NCI-H748 (cell line): ENCODE data around the gene EXOC1.
"Not testable (repeated sequence)": the region's sequence is repeated elsewhere in the genome, so short reads cannot be mapped to it uniquely, and the experiment has no call there.

Experiments used
- DNase-seq: peaks from one replicate; lab custom pipeline; 2025; ENCODE audit not compliant: unreplicated experiment; lab: John Stamatoyannopoulos, UW

The EXOC1 gene

DNA sequence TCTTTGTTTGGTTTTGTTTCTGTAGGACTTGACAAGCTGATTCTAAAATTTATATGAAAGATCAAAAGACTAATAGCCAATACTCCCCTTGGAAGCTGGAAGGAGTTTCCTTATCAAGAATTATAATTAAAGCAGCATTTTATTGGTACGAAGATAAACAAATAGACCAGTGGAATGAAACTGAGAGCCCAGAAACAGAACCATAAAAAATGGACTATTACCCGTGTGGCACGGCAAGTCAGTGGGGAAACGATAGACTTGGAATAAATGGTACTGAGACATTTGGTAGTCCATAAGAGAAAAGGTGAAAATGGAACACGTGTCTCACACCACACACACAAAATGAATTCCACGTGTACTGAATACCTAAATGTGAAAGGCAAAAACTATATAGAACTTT, 52.9 kb downstream of the EXOC1 start:
- DNase-seq, result no peak

DNA sequence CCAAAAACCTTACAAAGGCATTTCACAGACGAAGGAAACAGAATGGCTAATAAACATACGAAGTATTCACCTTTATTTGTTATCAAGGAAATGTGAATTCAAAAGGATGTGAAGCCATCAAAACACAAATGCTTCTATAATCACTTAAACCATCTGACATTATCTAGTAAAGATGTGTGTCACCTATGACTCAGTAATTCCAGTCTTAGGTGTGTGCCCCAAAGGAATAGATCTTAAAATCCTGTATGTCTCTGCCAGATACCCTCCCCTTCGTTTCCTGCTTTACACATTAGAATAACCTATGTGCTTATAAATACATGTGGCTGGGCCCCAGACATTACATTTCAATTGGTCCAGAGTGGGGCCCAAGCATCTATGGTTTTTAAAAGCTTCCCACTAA, 53.5 kb downstream of the EXOC1 start:
- no peak for DNase-seq

DNA sequence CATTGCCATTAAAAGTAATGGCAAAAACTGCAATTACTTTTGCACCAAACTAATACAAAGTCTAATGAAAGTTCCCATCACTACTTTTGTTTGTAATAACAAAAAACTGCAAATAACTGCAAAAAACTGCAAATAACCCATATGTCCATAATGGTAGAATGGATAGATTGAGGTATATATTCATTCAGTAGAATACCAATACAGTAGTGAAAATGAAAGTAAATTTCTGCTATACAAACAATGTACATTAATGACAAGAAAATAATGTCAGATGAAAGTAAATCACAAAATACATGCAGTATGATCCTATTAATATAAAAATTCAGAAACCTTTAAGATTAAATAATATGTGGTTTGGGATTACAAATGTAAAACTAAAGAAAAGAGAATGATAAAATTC, 54.0 kb downstream of the EXOC1 start:
- DNase-seq, result no peak

DNA sequence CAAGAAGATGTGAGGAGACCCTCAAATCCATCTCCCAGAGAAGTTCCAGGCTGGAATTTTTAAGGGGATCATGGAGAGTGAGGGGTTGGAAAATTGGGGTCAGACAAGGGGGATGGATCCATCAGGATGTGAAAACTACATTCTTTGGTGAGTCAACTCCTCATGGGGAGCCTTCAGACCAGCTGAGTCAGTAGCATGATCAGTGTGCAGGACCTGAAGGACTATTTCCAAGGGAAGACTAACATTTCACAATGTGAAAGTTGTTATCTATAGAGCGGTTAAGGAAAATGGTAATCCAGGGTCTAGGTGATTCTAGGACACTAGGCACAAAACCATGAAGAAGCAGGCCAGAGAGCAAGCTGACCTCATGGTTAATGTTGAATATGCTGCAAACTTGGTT, 56.7 kb downstream of the EXOC1 start:
- DNase-seq, result no peak

DNA sequence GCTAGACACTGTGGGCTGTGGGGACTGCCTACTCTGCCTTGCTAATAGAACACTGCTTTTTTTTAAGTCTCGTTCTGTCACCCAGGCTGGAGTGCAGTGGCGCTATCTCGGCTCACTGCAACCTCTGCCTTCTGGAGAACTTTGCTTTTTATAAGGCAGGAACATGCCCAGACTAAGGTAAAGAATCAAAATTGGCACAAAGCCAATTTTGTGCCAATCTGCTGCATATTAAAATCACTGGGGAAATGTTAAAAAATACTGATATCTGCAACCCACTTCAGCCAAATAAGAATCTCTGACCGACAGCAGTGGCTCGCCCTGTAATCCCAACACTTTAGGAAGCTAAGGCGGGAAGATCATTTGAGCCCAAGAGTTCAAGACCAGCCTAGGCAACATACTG, 58.8 kb downstream of the EXOC1 start:
- no peak for DNase-seq

DNA sequence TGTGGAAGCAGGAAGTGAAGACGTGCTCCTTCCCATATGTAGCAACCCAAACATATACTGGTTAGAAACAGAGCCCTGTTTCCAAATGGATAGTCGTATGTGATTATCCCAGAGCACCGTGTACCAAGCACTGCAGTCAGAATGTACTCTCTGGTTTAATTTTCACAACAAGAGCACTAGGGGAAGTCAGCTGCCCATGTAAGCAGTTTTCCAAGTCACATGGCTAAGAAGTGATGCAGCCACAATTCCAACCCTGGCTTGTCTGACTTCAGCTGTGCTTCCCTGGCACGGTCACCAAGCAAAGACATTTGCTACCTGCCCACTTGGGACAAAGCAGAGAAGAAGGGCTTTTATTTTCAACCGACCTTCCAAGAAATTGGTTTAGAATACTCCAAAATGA, 67.1 kb downstream of the EXOC1 start:
- DNase-seq, result no peak

DNA sequence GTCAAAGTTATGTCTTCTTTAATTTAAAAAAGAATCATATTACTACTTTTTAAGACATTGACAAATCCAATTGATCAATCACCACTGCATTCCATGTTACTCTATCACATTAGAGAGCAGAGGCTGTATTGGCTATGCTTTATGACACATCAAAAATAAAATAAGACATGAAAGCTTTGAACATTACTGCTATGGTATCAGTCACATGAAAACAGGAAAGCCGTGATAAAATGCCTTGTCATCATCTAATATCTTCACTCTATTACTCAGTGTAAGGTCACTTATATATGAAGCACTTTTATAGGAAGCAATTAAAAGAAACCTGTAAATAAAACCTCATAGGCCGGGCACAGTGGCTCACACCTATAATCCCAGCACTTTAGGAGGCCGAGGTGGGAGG, 67.6 kb downstream of the EXOC1 start:
- DNase-seq, result no peak

DNA sequence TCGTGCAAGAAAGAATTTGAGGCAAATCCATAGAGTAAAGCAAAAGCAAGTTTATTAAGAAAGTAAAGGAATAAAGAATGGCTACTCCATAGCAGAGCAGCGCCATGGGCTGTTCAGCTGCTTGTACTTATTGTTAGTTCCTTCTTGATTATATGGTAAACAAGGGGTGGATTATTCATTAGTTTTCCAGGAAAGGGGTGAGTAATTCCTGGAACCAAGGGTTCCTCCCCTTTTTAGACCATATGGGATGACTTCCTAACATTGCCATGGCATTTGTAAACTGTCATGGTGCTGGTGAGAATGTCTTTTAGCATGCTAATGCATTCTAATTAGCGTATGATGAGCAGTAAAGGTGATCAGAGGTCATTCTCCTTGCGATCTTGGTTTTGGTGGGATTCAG, 71.8 kb downstream of the EXOC1 start:
- DNase-seq, result no peak

DNA sequence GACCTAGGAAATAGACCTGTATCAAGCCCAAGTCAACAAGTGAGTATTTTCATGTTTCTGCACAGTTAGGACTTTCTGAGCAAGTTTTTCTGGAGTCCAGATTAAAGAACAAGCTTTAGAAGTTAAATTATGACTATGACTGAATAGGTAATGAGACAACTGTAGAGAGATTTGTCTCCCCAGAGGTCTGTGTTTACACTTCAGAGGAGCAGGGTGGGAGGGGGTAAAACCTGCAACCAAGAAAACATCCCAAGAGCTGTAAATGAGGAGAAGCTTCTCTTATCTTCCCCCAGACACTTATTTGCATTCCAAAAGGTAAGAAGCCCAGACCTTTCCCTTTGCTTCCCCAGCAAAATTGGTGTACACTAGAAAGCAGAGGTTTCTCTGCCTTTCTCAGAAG, 73.2 kb downstream of the EXOC1 start:
- no peak for DNase-seq

DNA sequence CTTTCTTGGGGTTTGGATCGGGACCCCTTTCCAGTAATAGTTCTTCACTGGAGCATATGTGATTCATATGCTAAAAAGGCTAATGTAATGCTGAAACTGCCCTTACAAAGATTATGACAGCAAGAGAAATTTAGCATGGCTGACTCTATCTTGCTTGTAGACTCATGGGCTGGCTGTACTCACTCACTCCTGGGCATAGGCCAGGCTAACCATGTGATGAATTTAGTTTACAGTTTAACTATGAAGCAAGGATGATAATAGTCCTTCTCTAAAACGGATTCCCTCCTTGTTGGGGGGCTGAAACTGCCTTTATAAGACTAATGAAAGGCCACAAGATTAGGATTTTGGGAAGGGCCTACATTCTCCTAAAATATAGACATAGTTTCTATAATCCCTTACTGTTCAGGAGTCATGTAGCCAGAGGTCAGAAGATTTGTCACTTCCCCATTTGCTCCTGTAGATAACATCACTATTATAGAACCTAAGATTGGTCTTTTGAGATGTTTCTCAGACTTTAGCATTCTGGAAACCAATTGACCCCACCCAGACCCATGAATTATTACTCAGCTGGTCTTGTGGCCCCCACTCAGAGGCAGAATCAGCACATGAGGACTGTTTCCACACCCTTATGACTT, 74.5 kb downstream of the EXOC1 start:
- no peak for DNase-seq

DNA sequence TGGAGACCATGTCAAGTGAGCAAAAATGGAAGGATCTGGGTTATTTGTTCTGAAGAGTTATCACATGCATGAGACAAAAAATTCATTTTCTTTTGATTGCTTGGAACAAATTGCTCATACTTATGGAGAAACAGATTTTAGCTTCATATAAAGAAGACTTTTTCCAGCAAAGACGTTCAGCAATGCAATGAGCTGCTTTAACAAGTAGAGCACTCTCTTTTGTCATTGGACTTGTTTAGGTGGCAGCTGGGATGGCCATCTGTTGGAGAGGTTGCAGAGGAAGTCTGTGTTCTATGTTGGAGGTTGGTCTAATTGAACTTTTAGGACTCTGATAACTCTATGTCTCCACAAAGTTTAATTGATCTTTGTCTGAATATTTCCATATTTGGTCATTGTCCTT, 75.4 kb downstream of the EXOC1 start:
- DNase-seq, result no peak

DNA sequence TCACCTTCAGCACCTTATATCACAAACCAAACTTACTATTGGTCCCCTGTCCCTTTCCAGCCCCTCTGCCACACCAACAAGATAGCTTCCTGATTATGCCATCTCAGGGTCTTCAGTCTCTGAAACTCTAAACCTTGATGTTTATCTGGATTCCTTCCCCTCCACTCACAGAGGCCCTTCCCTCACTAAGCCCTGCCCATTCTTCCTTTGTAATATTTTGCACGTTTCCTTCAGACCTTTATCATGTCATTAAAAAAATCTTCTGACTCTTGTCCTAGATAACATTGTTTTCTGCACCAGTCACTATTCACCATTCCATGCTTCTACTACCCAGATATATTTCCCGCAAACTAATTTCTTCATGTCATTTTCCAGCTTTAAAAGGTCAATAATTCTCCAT, 77.6 kb downstream of the EXOC1 start:
- no peak for DNase-seq

DNA sequence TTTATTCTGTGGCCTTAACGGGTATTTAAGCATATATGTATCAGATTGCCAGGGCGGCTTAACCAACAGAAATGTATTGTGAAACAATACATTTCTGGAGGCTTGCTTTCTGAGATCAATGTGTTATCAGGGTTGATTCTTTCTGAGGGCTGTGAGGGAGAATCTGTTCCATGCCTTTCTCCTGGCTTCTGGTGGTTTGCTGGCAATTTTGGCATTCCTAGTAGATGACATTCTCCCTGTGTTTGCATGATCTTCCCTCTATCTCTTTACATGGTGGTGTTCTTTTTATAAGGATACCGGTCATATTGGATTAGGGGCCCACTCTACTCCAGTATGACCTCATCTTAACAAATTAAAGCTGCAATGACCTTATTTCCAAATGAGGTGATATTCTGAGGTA, 78.4 kb downstream of the EXOC1 start:
- DNase-seq, result no peak

DNA sequence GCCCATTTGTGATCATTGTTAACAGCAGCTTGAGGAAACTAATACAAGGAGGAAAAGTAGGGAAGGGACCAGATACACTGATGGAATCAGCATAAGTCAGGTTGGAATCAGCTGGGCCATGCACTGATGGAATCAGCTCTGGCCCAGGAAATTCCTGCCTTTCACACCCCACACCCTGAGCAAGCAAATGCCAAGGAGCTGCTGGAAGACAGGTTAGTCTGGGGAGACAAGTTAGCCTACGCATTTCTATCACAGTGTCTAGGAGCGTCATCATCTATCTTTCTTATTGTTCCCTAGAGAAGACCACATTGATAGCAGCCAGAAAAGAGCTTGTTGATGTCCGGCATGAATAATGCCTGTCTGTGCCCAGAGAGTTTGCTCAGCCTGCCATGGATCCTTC, 79.1 kb downstream of the EXOC1 start:
- no peak for DNase-seq

DNA sequence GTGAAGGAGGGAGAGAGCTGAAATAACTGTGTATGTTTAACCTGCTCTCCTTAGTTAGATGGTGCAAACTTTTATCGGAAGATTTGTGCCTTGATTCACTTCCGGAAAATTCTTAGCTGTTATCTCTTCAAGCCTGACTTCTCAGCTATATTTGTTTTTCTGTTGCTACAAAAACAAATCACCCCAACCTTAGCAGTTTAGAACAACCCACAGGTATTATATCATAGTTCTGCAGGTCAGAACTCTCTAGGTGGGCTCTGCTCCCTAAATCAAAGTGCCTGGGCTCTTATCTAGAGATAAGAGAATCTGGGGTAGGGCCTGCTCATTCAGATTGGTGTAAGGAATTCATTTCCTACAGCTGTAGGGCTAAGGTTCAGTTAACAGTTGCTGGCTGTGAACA, 80.2 kb downstream of the EXOC1 start:
- DNase-seq, result no peak

DNA sequence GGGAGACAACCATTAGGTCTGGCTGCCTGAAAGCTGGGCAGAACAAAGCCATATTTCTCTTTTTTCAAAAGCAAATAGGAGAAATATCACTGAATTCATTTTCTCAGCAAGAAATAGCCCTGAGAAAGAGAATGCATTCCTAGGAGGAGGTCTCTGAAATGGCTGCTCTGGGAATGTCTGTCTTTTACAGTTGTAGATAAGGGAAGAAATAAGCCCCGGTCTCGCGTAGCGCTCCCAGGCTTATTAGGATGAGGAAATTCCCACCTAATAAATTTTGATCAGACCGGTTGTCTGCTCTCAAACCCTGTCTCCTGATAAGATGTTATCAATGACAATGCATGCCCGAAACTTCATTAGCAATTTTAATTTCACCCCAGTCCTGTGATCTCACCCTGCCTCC, 82.5 kb downstream of the EXOC1 start:
- DNase-seq, result not testable (repeated sequence)

DNA sequence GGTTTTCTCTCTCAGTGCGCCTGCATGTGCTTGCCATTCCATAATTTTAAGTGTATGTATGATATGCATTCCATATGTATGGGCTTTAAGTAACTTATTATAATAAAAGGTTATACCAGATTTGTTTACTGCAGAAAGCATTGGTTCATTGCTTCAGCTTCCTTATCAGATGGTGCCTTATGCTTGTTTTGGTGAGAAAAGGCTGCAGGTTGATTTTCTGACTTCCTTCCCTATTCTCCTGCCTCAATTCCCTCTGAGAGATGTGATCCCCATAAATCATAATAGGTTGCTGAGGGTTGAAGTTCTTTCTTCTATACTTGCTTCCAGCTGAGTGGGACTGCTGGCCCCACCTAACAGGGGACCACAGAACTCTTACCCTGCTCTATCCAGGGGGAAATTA, 85.0 kb downstream of the EXOC1 start:
- no peak for DNase-seq

DNA sequence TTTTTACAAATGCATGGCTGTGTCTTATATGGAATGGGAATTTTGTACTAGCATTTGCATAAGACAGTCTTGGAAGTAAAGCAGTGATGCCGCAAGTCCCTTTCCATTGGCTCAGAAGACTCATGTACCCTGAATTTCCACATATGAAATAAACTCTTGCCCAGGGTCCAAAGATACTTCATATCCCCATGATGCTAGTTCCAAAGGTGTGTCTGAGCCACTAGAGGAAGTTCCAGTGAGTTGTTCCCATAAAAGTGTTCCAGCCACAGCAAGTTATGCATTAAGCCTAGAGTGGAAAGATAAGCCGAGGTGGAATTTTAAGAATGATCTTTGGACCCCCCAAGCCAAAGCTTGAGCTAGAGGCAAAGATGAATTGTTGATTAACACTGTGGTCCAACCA, 86.0 kb downstream of the EXOC1 start:
- DNase-seq, result no peak

DNA sequence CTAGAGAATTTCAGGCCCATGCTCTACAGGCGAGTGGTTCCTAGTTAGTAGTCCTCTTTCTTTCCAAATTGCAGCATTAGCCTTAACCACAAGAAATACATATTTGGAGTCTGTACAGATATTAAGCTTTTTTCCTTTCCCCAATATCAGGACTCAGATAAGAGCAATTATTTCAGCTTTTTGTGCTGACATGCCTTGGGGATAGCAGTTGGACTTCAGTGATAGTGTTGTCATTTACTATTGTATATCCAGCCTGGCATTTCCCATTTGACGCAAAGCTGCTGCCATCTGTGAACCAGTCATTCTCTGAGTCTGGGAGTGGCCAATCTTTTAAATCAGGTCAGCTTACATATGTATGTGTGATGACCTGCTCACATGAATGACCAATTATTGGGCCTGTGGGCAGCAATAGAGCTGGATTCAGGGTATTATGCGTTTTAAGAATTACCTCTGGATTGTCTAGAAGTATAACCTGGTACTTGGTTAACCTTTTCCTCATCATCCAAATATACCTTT, 88.5 kb downstream of the EXOC1 start:
- DNase-seq, result no peak

DNA sequence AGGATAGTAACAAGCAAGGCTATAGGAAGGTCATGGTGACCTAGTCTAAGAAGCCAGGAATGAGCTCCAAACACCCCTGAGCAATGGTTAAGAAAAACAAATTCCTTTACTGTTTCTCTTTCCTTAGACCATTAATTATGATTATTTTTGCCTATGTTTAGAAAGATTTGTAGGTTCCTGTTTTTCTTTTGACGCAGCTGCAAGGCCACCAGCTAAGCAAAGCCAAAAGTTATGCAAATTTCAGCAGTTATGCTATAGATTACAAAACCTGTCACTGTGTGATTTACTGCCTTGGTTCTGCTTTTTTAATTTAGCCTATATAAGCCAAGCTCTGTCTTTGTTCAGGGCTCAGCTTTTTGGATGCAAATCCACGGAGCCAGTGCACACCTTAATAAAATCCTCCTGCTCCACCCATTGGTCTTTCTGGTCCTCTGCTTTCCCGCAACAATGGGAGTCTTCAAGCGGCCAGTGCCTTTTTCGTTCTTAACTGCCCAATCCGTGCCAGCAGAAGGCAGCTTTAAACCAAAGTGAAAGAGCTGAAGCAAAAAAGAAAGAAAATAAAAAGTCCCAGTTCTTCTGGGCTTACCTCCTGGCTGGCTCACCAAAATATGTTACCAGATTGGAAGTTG, 93.9 kb downstream of the EXOC1 start:
- no peak for DNase-seq

DNA sequence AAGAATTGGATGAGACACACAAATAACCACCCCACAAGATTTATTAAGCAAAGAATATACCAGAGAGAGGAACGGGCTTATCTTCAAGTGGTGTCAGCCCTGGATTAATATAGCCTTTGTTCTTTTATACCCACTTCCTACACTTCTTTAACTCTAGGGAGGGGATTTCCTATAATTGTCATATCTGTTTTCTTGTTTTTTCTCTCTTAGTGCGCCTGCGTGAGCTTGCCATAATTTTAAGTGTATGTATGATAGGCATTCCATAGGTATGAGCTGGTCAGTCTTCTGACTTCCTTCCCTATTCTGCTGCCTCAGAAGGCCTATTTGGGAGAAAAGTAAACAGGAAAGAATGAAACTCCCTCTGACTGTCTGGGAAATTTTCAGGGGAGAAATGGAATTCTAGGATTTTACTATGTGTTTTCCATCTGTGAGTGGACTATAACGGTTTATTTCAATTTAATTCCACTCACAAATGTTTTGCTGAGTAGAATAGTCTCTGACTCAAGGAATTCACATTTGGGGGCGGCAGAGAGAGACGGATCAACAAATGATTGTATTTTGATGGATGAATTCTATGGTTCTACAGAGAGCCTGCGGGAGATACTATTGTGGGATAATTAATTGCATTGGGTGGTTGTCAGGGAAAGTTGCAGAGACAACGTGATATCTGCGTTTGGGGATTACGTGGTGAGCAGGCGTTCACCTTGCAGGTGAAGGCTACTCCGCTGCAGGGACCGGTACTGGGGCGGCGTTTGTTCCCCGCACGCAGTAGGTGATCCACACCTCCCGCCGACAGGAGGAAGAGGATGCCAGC, 94.7 kb downstream of the EXOC1 start:
- no peak for DNase-seq
